Spleen (tissue), 13 donors: ENCODE measurements around the gene SRD5A1. TPM values are rescaled to one million over a fixed set of nuclear protein-coding genes. Genes with fewer than 3 reads are reported as not detected.

Experiments used
- DNase-seq: peaks from one replicate; pipeline ENCODE4 v3.0.0-alpha.2; 2020
- H3K27ac ChIP-seq, 8 donors: fragments of 200-600 bp; sonication (generic) in 7 of 8; 1 replicate in 4 of 8; 2 replicates in 4 of 8; pipeline versions ENCODE4 v1.5.0 to v1.8.0; 2016 to 2021; ENCODE audit warnings: inconsistent platforms in 4 of 8, mild to moderate bottlenecking in 4 of 8, moderate library complexity in 1 of 8
- H3K27me3 ChIP-seq, 7 donors: fragments of 200-600 bp; sonication (generic) in 6 of 7; replicated peaks in 1 of 7; 1 replicate in 4 of 7; 2 replicates in 3 of 7; pipeline versions ENCODE4 v1.5.0 to v1.8.0; 2016 to 2021; ENCODE audit warnings: inconsistent platforms in 3 of 7, mild to moderate bottlenecking in 1 of 7
- H3K36me3 ChIP-seq, 6 donors: fragments of 200-600 bp; sonication (generic) in 5 of 6; 1 replicate in 4 of 6; 2 replicates in 2 of 6; pipeline versions ENCODE4 v1.5.0 to v1.8.0; 2016 to 2021; ENCODE audit warnings: inconsistent platforms in 2 of 6
- H3K4me1 ChIP-seq, 6 donors: fragments of 200-600 bp; sonication (generic) in 5 of 6; 1 replicate in 3 of 6; 2 replicates in 3 of 6; pipeline versions ENCODE4 v1.5.0 to v1.8.0; 2016 to 2021; ENCODE audit warnings: inconsistent platforms in 3 of 6
- H3K4me3 ChIP-seq, 8 donors: fragments of 200-600 bp; sonication (generic) in 7 of 8; 1 replicate in 4 of 8; 2 replicates in 4 of 8; pipeline versions ENCODE4 v1.5.0 to v1.8.0; 2016 to 2021; ENCODE audit warnings: inconsistent platforms in 4 of 8, mild to moderate bottlenecking in 4 of 8, moderate library complexity in 2 of 8
- H3K9me3 ChIP-seq, 8 donors: fragments of 200-600 bp; sonication (generic) in 7 of 8; 1 replicate in 4 of 8; 2 replicates in 4 of 8; pipeline versions ENCODE4 v1.5.0 to v1.8.0; 2016 to 2021; ENCODE audit warnings: inconsistent platforms in 4 of 8
- POLR2A ChIP-seq, 3 donors: fragments of 450-650 bp; IDR thresholded peaks; one replicate each; pipeline ENCODE4 v1.5.1; 2017; ENCODE audit warnings: antibody characterized with exemption in 3 of 3, mild to moderate bottlenecking in 1 of 3
- POLR2AphosphoS5 ChIP-seq, 3 donors: sonication (generic); formaldehyde crosslinking; IDR thresholded peaks; one replicate each; pipeline ENCODE4 v1.5.1; 2017; ENCODE audit warnings: antibody characterized with exemption in 3 of 3
- WGBS, 5 donors: extraction: QIAGEN DNeasy Blood & Tissue Kit in 3 of 5; methylation state at CpG; one replicate each; pipeline versions ENCODE4 v1.1.5 to v1.1.7; 2013 to 2018; 5-methylcytosine and 5-hydroxymethylcytosine counted together
- intact Hi-C: fragments of 100-400 bp; cut with DNase I; formaldehyde crosslinking; loops from one replicate; pipeline ENCODE4 v1.15.0; 2023; ENCODE audit warnings: low total_unique reads
- long read RNA-seq, 2 donors: transcript quantifications; one replicate each; lab custom pipeline, GENCODE V29; 2026
- polyA plus RNA-seq, 3 donors: library from polyadenylated mRNA; stranded (reverse); fragments of 200-250 nt; gene quantifications; one replicate each; pipeline ENCODE4 v1.2.1, GENCODE V29; 2013
- total RNA-seq, 7 donors: library from RNA; depleted of rRNA in 3 of 7; stranded (reverse); fragments of >200 nt in 3 of 7; fragmentation: NEBNext Ultra II Directional in 4 of 7; extraction: Animal tissue kit (Norgen Biotek cat#: 25700) in 4 of 7; gene quantifications; one replicate each; pipeline versions ENCODE4 v1.1.0 to v1.2.1, GENCODE V29; 2016 to 2021
- TF ChIP-seq, protein P1 (sequence below), 11 experiments: fragments of 200-600 bp in 7 of 11; fragments of 450-650 bp in 4 of 11; sonication (generic) in 4 of 11; IDR thresholded peaks in 8 of 11; conservative IDR thresholded peaks in 3 of 11; 1 replicate in 7 of 11; 2 replicates in 4 of 11; pipeline versions ENCODE4 v1.4.0 to v1.8.0; 2016 to 2021; ENCODE audit warnings: antibody characterized with exemption in 11 of 11, inconsistent platforms in 4 of 11, mild to moderate bottlenecking in 1 of 11
- donor health status: healthy with polysubstance abuse.
- donor health status: DM: no; HTN: no; CAD: no; lungs with moderate emphysema.
- donor health status: DM: no; HTN: no; CAD: no.
- donor health status: Bipolar disorder and iron deficiency.
- donor health status: healthy.
- donor health status: DM: no; HTN: no; CAD: no.
- donor health status: DM: yes; HTN: yes; CAD: no.

SRD5A1 gene, protein sequence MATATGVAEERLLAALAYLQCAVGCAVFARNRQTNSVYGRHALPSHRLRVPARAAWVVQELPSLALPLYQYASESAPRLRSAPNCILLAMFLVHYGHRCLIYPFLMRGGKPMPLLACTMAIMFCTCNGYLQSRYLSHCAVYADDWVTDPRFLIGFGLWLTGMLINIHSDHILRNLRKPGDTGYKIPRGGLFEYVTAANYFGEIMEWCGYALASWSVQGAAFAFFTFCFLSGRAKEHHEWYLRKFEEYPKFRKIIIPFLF
- 1 to 10 TPM; 4.6 to 9.3 (median 7.1) TPM for total RNA-seq
- 1 to 10 TPM; 2.5 to 5.1 (median 4.4) TPM for polyA plus RNA-seq
- long read RNA-seq, donor 1, full-length matches to known transcripts: 3 of 3 reads
- long read RNA-seq, donor 1, partial matches to known transcripts: 0 of 3 reads
- long read RNA-seq, donor 1, other reads (novel, unspliced or antisense): 0 of 3 reads
- long read RNA-seq, donor 2, full-length matches to known transcripts: 4 of 4 reads
- long read RNA-seq, donor 2, partial matches to known transcripts: 0 of 4 reads
- long read RNA-seq, donor 2, other reads (novel, unspliced or antisense): 0 of 4 reads

DNA sequence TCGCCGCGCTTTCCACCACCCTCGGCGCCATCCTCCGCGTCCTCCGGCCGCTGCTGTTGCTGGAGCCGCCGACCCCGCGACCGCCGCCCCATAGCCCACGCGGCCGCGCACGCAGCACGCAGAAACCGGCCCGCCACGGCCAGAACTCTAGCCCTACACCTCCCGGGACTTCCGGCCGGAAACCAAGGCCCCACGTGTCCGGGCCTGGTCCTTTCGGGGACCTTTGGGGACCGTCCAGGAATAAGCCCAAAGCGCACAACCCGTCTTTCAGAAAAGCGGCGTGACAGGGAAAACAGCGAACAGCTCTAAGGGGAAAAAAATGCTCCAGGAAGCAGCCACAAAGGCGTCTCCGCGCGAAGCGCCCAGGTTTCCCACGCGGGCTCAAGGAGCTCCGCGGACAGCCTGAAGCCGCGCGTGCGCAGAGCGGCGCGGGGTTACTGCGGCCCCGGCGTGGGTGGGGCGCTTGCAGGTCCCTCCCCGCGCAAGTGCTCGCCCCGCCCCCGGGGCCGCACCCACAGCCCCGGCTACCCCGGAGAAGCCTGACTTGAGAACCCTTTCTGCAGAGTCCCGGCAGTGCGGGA is at the start of gene SRD5A1, which contains the start of gene NSUN2:
SRD5A1 (plus strand) TSS at position 553 of the 581 bp plus-strand sequence. CDS start 137 bp downstream, outside the sequence.
NSUN2 (minus strand) TSS at position 157 of the 581 bp plus-strand sequence; CDS start at position 92, 65 bp downstream.
- Histone ChIP-seq H3K4me1 (peaks cover 9 to 86% (median 37%) of the 10 kb centered on the region in 6 donors), H3K27me3 (no peaks in the 10 kb centered on the region), H3K4me3 (peak within 1 kb of the TSS; percentile 83 to 100 (median 96)), H3K27ac (peak within 1 kb of the TSS; percentile 89 to 97 (median 92)), H3K9me3 (no peaks in the 10 kb centered on the region), H3K36me3 (peaks cover 2 to 36% (median 29%) of the 10 kb centered on the region in 6 donors)
- whole genome bisulfite sequencing, 5 donors: 0 to 1% (median 0%) methylated on average over 27 to 66 of the region's 66 CpGs
- peak; percentile 99 for DNase-seq
- intact Hi-C loops: loop anchor here (5.0 kb wide), 1 partner anchor 79 kb away; the partner anchor contains the start of gene TENT4A
- TF ChIP-seq, protein P1, sequence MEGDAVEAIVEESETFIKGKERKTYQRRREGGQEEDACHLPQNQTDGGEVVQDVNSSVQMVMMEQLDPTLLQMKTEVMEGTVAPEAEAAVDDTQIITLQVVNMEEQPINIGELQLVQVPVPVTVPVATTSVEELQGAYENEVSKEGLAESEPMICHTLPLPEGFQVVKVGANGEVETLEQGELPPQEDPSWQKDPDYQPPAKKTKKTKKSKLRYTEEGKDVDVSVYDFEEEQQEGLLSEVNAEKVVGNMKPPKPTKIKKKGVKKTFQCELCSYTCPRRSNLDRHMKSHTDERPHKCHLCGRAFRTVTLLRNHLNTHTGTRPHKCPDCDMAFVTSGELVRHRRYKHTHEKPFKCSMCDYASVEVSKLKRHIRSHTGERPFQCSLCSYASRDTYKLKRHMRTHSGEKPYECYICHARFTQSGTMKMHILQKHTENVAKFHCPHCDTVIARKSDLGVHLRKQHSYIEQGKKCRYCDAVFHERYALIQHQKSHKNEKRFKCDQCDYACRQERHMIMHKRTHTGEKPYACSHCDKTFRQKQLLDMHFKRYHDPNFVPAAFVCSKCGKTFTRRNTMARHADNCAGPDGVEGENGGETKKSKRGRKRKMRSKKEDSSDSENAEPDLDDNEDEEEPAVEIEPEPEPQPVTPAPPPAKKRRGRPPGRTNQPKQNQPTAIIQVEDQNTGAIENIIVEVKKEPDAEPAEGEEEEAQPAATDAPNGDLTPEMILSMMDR (IDR thresholded peaks at IDR 0.05 in 8 of 11, conservative IDR thresholded peaks at IDR 0.05 in 3 of 11): peak in 1 of 11 experiments; percentile 35
- TF ChIP-seq POLR2A (IDR thresholded peaks at IDR 0.05) (no peak), POLR2AphosphoS5 (IDR thresholded peaks at IDR 0.05) (peak; percentile 84 to 89 (median 88))

DNA sequence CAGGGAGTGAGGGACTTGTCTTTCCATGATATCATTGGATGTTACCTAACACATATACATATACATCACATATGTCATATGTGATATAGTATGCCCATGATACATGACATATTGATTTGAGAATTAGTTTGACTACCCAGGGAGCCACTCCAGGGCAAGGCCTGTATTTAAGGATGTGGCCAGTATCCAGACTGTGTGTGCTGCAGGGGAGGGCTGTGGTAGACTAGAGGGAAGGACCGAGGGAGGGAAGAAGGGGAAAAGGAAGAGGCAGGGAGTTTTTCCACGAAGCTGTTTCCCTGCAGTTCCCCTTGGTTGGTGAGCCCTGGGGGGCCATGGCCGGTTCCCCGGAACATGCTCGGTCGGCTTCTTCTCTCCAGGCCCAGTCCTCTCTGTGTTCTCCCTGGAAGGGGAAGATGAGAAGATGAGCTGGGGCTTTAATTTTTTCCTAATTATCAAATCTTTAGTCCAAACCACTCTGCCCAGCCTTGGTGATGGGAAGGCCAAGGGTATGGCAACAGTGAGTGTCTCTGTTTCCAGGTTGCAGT is 49.1 kb upstream of the SRD5A1 start:
- intact Hi-C loops: no loop called here
- 60 to 68% (median 66%) methylated on average over 6 of the region's 6 CpGs for WGBS, 5 donors
- peaks cover 0 to 64% (median 29%) of the 10 kb centered on the region in 7 donors for H3K27me3 ChIP-seq

DNA sequence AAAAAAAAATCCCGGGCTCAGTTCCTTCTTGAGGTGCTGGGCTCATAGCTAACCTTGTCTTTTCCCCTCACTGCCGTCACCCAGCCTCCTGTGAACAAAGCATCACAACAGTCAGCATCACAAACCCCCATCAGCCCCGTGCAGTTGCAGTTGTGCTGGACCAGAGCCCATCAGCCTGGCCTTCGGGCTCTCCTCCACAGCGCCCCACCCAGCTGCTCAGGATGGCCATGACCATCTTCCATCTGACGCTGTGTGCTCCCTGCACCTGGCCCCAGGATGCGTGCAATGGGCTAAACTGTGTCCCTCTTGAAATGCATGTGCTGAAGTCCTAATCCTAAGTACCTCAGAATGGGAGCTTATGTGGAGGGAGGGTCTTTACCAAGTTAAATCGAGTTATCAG is 48.5 kb upstream of the SRD5A1 start:
- no peak overlapping the region for H3K27ac ChIP-seq
- H3K9me3 ChIP-seq: no peaks in the 10 kb centered on the region
- 71 to 86% (median 80%) methylated on average over 7 to 8 of the region's 8 CpGs for WGBS, 5 donors
- H3K36me3 ChIP-seq: no peaks in the 10 kb centered on the region
- peaks cover 0 to 16% (median 10%) of the 10 kb centered on the region in 6 donors for H3K4me1 ChIP-seq
- TF ChIP-seq POLR2AphosphoS5 (IDR thresholded peaks at IDR 0.05) (no peak), POLR2A (IDR thresholded peaks at IDR 0.05) (no peak)
- TF ChIP-seq, protein P1 (IDR thresholded peaks at IDR 0.05 in 8 of 11, conservative IDR thresholded peaks at IDR 0.05 in 3 of 11): no peak
- H3K4me3 ChIP-seq: no peak overlapping the region
- no peak for DNase-seq
- intact Hi-C loops: no loop called here
- H3K27me3 ChIP-seq: peaks cover 0 to 58% (median 29%) of the 10 kb centered on the region in 7 donors

More for the DNA sequence above, 49.1 kb upstream of the SRD5A1 start:
- no peak overlapping the region for H3K4me3 ChIP-seq
- DNase-seq: no peak
- H3K27ac ChIP-seq: no peak overlapping the region
- no peaks in the 10 kb centered on the region for H3K36me3 ChIP-seq
- no peaks in the 10 kb centered on the region for H3K9me3 ChIP-seq
- peaks cover 0 to 16% (median 10%) of the 10 kb centered on the region in 6 donors for H3K4me1 ChIP-seq
- TF ChIP-seq POLR2A (IDR thresholded peaks at IDR 0.05) (no peak), POLR2AphosphoS5 (IDR thresholded peaks at IDR 0.05) (no peak)
- TF ChIP-seq, protein P1 (IDR thresholded peaks at IDR 0.05 in 8 of 11, conservative IDR thresholded peaks at IDR 0.05 in 3 of 11): no peak
